ENCODE data around the gene KIZ. TPM values are rescaled to one million over a fixed set of nuclear protein-coding genes. Genes with fewer than 3 reads are reported as not detected.

Gene KIZ
- total and polyA plus RNA-seq, 2 of the 4 experiments (the other 2 are of a cell fraction), result 9.9 to 14.0 TPM

DNA sequence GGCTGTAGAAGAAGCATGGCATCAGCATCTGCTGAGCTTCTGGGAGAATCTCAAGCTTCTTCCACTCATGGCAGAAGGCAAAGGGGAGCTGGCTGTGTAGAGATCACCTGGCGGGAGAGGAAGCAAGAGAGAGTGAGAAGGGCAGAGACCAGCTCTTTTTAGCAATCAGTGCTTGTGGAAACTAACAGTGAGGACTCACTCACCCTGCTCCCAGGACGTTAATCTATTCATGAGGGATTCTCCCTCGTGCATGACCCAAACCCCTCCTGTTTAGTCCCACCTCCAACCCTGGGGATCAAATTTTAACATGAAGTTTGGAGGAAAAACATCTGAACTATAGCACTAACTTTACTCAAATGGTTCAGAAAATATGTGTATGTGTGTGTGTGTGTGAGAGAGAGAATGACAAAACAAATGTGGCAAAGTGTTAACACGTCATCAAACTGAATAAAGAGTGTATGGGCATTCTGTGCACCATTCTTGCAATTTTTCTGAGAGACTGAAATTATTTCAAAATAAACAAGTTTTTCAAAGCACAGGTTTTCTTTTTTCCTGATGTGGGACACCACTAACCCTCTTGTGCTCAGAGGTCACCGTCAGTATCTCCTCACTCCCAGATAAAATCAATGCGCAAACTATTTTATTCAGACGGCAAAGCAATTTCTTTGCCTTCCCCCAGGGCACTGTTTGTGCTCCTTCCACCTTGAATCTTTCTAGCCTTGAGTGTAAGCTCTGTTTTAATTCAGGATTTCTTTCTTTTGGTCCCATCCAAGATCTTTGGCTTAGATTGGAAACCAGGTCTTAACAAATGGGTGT lies 154.0 kb downstream of the KIZ start:
- DNase-seq (no peak), ATAC-seq (ENCODE audit: low read depth) (no peak)
- Histone ChIP-seq H3K9me1 (ENCODE audit: insufficient read depth, low read length) (no peaks in the 10 kb centered on the region), H3K18ac (ENCODE audit: low read depth, low read length) (no peak overlapping the region), H2BK120ac (ENCODE audit: low read depth, low read length) (no peak overlapping the region), H2BK20ac (ENCODE audit: low read depth, low read length) (no peak overlapping the region), H2AFZ (replicated peaks; ENCODE audit: low read length, poor library complexity) (no peak overlapping the region), H3K4me1 (ENCODE audit: control insufficient read depth, insufficient read depth, low read length) (no peaks in the 10 kb centered on the region), H3K23ac (ENCODE audit: low read depth, low read length) (no peak overlapping the region), H2AK9ac (replicated peaks; ENCODE audit: low read depth, low read length, poor library complexity) (no peak overlapping the region), H4K5ac (ENCODE audit: low read depth, low read length) (no peak overlapping the region), H3K79me1 (ENCODE audit: low read depth in 1 of 2, low read length in 2 of 2) (no peaks in the 10 kb centered on the region), H3K27me3 (ENCODE audit: control insufficient read depth, insufficient read depth, low read length) (0 out of 2 replicates have a peak, but pooled peaks cover 6% of the 10 kb centered on the region), H3K4ac (ENCODE audit: low read depth, low read length) (no peak overlapping the region), H2BK15ac (ENCODE audit: low read depth, low read length) (no peak overlapping the region), H4K20me1 (ENCODE audit: insufficient read depth, low read length) (no peaks in the 10 kb centered on the region), H3K9me3 (ENCODE audit: control insufficient read depth, insufficient read depth, low read length) (no peaks in the 10 kb centered on the region), H2BK5ac (ENCODE audit: low read depth, low read length, poor library complexity, severe bottlenecking) (no peak overlapping the region), H3K14ac (replicated peaks; ENCODE audit: low read depth, low read length) (no peak overlapping the region), H3K27ac (ENCODE audit: insufficient read depth, low read length) (no peak overlapping the region), H3K56ac (ENCODE audit: extremely low read depth, insufficient read depth, low read length) (no peak overlapping the region), H4K91ac (ENCODE audit: insufficient read depth, low read depth, low read length) (no peak overlapping the region), H3K36me3 (ENCODE audit: control insufficient read depth, insufficient read depth, low read length) (no peaks in the 10 kb centered on the region), H4K8ac (ENCODE audit: low read depth in 2 of 2, low read length in 2 of 2) (no peak overlapping the region), H3K9ac (ENCODE audit: low read depth, low read length) (no peak overlapping the region), H3K4me2 (ENCODE audit: low read depth, low read length) (no peak overlapping the region), H2AK5ac (ENCODE audit: low read depth, low read length) (no peak overlapping the region), H3K4me3 (ENCODE audit: insufficient read depth, low read depth, low read length) (no peak overlapping the region)
- dilution Hi-C loops (cut with HindIII; ENCODE audit: low sequenced_read_pairs, unreplicated experiment) (no loop called here), intact Hi-C loops (cut with micrococcal nuclease) (no loop called here), in situ Hi-C loops (cut with MboI; ENCODE audit: low sequenced_read_pairs) (no loop called here)
- ChIA-PET CTCF (no interaction called here), POLR2A (ENCODE audit: unreplicated experiment) (no interaction called here)
- TF ChIP-seq CEBPB (IDR thresholded peaks at IDR 0.05; ENCODE audit: low read depth, low read length), result no peak
- TF ChIP-seq, protein P1, sequence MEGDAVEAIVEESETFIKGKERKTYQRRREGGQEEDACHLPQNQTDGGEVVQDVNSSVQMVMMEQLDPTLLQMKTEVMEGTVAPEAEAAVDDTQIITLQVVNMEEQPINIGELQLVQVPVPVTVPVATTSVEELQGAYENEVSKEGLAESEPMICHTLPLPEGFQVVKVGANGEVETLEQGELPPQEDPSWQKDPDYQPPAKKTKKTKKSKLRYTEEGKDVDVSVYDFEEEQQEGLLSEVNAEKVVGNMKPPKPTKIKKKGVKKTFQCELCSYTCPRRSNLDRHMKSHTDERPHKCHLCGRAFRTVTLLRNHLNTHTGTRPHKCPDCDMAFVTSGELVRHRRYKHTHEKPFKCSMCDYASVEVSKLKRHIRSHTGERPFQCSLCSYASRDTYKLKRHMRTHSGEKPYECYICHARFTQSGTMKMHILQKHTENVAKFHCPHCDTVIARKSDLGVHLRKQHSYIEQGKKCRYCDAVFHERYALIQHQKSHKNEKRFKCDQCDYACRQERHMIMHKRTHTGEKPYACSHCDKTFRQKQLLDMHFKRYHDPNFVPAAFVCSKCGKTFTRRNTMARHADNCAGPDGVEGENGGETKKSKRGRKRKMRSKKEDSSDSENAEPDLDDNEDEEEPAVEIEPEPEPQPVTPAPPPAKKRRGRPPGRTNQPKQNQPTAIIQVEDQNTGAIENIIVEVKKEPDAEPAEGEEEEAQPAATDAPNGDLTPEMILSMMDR (conservative IDR thresholded peaks at IDR 0.05; ENCODE audit: low read depth, low read length), result no peak
- TF ChIP-seq MAZ (IDR thresholded peaks at IDR 0.05; ENCODE audit: borderline replicate concordance, low read depth, low read length), result no peak
- TF ChIP-seq POLR2A (IDR thresholded peaks at IDR 0.05; ENCODE audit: low read depth, low read length), result no peak
- TF ChIP-seq MAFK (IDR thresholded peaks at IDR 0.05; ENCODE audit: low read depth, low read length), result no peak
- TF ChIP-seq ELK1 (IDR thresholded peaks at IDR 0.05; ENCODE audit: borderline replicate concordance, low read depth, low read length), result no peak
- TF ChIP-seq, protein P2, sequence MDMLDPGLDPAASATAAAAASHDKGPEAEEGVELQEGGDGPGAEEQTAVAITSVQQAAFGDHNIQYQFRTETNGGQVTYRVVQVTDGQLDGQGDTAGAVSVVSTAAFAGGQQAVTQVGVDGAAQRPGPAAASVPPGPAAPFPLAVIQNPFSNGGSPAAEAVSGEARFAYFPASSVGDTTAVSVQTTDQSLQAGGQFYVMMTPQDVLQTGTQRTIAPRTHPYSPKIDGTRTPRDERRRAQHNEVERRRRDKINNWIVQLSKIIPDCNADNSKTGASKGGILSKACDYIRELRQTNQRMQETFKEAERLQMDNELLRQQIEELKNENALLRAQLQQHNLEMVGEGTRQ (IDR thresholded peaks at IDR 0.05; ENCODE audit: low read depth, low read length), result no peak
- no peak for TF ChIP-seq RAD21 (IDR thresholded peaks at IDR 0.05; ENCODE audit: low read length)
- TF ChIP-seq FOS (IDR thresholded peaks at IDR 0.05; ENCODE audit: low read depth, low read length), result no peak
- TF ChIP-seq RCOR1 (IDR thresholded peaks at IDR 0.05; ENCODE audit: insufficient replicate concordance, low read length), result no peak
- TF ChIP-seq SMC3 (IDR thresholded peaks at IDR 0.05; ENCODE audit: low read depth, low read length), result no peak
- no peak for TF ChIP-seq RFX5 (IDR thresholded peaks at IDR 0.05; ENCODE audit: low read depth, low read length)
- no CpG with 5 or more reads among the region's 7 CpGs for WGBS, 2 experiments (ENCODE audit: extremely low coverage in 2 of 2, insufficient read length in 1 of 2)
- BruUV-seq (replicated peaks), result no TSS peak

All from IMR-90 (cell line).